ENCODE results near the gene SLAMF6. TPM values are rescaled to one million over a fixed set of nuclear protein-coding genes. Genes with fewer than 3 reads are reported as not detected.

The SLAMF6 gene
- total RNA-seq, 2 experiments from 2014 or later: 42.8 to 43.9 TPM

DNA sequence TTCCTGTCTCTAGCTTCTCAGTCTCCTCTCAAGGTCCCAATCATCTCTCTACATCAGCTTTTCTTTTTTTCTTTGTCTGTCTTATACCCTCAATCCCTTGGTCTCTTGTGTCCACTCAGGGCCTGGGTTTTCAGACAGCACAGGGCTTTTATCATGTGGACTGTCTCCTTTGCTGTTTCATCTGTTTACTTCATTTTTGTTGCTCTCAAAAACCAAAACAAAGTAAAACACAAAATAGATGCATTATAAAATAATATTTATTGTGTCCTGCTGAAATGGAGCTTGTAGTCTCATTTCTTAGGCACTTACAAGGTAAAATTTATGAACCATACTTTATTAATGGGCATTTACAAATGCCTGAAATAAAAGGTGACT lies 17.8 kb upstream of the SLAMF6 start:
- ChIA-PET POLR2A (interaction anchor here (0.7 to 3.0 kb wide), 4 partner anchors 12 to 74 kb away, joined by 3 to 17 read pairs (median 4); partner anchors contain the start of gene SLAMF6), CTCF (interaction anchor here (0.8 to 3.0 kb wide), 15 partner anchors 10 to 134 kb away, joined by 3 to 25 read pairs (median 5); no protein-coding TSS in a partner anchor)
- TF ChIP-seq CTCF (IDR thresholded peaks at IDR 0.05): no peak
- DNase-seq (no peak), ATAC-seq (no peak)
- intact Hi-C loops (cut with micrococcal nuclease): loop anchor here (2.0 kb wide), 1 partner anchor 20 kb away; no protein-coding TSS in a partner anchor
- Mint-ChIP-seq H3K4me3 (peak overlapping the region; percentile 35), H3K9me3 (peaks cover 15% of the 10 kb centered on the region), H3K27ac (peak overlapping the region; percentile 94), H3K4me1 (ENCODE audit: low read depth) (peaks cover 69% of the 10 kb centered on the region), H3K27me3 (no peaks in the 10 kb centered on the region), H3K36me3 (ENCODE audit: low read depth) (peaks cover 22% of the 10 kb centered on the region)

GRCh38 chr1:160539990-160540858 lies 17.2 kb upstream of the SLAMF6 start:
- no peak for TF ChIP-seq CTCF (IDR thresholded peaks at IDR 0.05)
- Mint-ChIP-seq H3K4me3 (peak overlapping the region; percentile 35), H3K27ac (peak overlapping the region; percentile 94), H3K36me3 (ENCODE audit: low read depth) (peaks cover 25% of the 10 kb centered on the region), H3K9me3 (peaks cover 19% of the 10 kb centered on the region), H3K27me3 (no peaks in the 10 kb centered on the region), H3K4me1 (ENCODE audit: low read depth) (peaks cover 67% of the 10 kb centered on the region)
- intact Hi-C loops (cut with micrococcal nuclease): loop anchor here (2.0 kb wide), 1 partner anchor 21 kb away; no protein-coding TSS in a partner anchor
- DNase-seq (peak; percentile 60), ATAC-seq (peak; percentile 88)
- ChIA-PET POLR2A (interaction anchor here (0.7 to 3.0 kb wide), 5 partner anchors 12 to 74 kb away, joined by 3 to 17 read pairs (median 4); partner anchors contain the start of gene SLAMF6), CTCF (interaction anchor here (1.0 to 3.0 kb wide), 13 partner anchors 10 to 112 kb away, joined by 3 to 25 read pairs (median 5); no protein-coding TSS in a partner anchor)

DNA sequence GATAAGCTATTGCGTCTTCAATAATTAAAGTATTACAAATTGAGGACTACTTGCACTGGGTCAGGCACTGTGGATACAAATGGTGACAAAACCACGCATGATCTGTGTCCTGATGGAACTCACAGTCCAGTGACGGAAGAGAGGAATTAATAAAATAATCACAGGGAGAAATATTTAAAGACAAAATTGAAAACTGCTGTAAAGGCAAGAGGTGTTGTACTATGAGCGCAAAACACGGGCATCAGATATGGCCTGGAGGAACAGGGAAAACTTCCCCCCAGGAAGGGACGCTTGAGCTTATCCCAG lies 16.6 kb upstream of the SLAMF6 start:
- Mint-ChIP-seq H3K27me3 (no peaks in the 10 kb centered on the region), H3K27ac (peak overlapping the region; percentile 94), H3K36me3 (ENCODE audit: low read depth) (peaks cover 25% of the 10 kb centered on the region), H3K4me3 (peak overlapping the region; percentile 35), H3K9me3 (peaks cover 22% of the 10 kb centered on the region), H3K4me1 (ENCODE audit: low read depth) (peaks cover 61% of the 10 kb centered on the region)
- intact Hi-C loops (cut with micrococcal nuclease): no loop called here
- peak; percentile 1 for ATAC-seq
- CTCF ChIA-PET: interaction anchor here (0.9 to 3.0 kb wide), 10 partner anchors 11 to 111 kb away, joined by 3 to 25 read pairs (median 6); no protein-coding TSS in a partner anchor
- DNase-seq: no peak
- TF ChIP-seq CTCF (IDR thresholded peaks at IDR 0.05): no peak
- POLR2A ChIA-PET: interaction anchor here (1.2 to 3.0 kb wide), 2 partner anchors 17 to 73 kb away, joined by 4 to 17 read pairs; partner anchors contain the start of gene SLAMF6

DNA sequence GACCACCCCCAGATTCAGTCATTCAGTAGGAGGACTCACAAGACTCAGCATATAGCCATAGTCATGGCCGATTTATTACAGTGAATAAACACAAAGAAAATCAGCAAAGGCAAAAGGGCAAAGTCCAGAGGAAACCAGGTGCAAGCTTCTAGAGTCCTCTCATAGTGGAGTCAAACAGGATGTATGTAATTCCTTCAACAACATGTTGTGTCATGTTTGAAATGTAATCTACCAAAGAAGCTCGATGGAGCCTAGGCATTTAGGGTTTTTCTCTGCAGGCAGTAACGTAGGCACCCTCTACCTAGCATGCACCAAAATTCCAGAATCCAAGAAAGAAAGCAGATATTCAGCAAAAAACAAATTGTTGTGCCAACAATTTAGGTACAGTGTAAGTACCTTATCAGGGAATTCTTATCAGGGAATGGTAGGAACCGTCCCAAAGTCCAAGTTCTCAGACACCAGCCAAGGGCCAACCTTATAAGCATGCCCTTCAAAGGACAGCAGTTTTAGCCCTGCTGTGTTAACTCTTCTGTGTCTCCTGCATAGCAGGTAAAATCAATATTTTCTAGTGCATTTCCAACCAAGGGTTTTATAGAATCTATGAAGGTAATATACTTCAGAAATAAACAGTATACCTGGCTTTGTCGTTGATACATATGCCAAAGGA lies 16.1 kb upstream of the SLAMF6 start:
- POLR2A ChIA-PET: interaction anchor here (3.0 kb wide), 1 partner anchor 17 kb away, joined by 17 read pairs; the partner anchor contains the start of gene SLAMF6
- Mint-ChIP-seq H3K4me1 (ENCODE audit: low read depth) (peaks cover 56% of the 10 kb centered on the region), H3K9me3 (peaks cover 22% of the 10 kb centered on the region), H3K27ac (peak overlapping the region; percentile 94), H3K27me3 (no peaks in the 10 kb centered on the region), H3K4me3 (no peak overlapping the region), H3K36me3 (ENCODE audit: low read depth) (peaks cover 24% of the 10 kb centered on the region)
- DNase-seq (no peak), ATAC-seq (no peak)
- CTCF ChIA-PET: interaction anchor here (0.9 to 3.0 kb wide), 7 partner anchors 11 to 42 kb away, joined by 3 to 13 read pairs (median 5); no protein-coding TSS in a partner anchor
- intact Hi-C loops (cut with micrococcal nuclease): no loop called here
- no peak for TF ChIP-seq CTCF (IDR thresholded peaks at IDR 0.05)
